ENCODE data around the gene DGKD.

Gene DGKD

DNA sequence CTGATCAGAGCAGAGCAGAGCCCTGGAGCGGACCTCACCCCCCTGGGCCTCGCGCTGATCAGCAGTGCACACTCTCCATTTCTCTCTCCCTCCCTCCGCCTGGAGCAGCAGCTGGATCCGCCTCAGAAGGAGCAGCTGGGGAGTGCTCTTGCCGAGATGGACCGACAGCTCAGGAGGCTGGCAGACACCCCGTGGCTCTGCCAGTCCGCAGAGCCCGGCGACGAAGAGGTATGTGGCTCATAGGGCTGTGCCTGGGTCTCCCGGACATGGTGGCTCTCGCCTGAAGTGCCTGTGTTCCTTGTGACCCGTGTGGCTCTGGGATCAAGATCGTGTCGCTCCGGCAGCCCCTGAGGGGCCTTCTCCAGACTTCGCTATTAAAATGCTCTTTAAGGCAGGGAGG, 109.8 kb downstream of the DGKD start:
- TF ChIP-seq, protein P1, sequence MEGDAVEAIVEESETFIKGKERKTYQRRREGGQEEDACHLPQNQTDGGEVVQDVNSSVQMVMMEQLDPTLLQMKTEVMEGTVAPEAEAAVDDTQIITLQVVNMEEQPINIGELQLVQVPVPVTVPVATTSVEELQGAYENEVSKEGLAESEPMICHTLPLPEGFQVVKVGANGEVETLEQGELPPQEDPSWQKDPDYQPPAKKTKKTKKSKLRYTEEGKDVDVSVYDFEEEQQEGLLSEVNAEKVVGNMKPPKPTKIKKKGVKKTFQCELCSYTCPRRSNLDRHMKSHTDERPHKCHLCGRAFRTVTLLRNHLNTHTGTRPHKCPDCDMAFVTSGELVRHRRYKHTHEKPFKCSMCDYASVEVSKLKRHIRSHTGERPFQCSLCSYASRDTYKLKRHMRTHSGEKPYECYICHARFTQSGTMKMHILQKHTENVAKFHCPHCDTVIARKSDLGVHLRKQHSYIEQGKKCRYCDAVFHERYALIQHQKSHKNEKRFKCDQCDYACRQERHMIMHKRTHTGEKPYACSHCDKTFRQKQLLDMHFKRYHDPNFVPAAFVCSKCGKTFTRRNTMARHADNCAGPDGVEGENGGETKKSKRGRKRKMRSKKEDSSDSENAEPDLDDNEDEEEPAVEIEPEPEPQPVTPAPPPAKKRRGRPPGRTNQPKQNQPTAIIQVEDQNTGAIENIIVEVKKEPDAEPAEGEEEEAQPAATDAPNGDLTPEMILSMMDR (IDR thresholded peaks at IDR 0.05), result no peak
- H3K27me3 ChIP-seq, result no peaks in the 10 kb centered on the region
- H3K36me3 ChIP-seq, result peaks cover 100% of the 10 kb centered on the region
- no peak overlapping the region for H3K27ac ChIP-seq
- H3K9me3 ChIP-seq, result no peaks in the 10 kb centered on the region
- no peaks in the 10 kb centered on the region for H3K4me1 ChIP-seq (ENCODE audit: control insufficient read depth in 1 of 2, insufficient read depth in 1 of 2, low read depth in 1 of 2, low read length in 1 of 2)
- H3K4me3 ChIP-seq (ENCODE audit: low read depth in 1 of 2, low read length in 1 of 2), result no peak overlapping the region

DNA sequence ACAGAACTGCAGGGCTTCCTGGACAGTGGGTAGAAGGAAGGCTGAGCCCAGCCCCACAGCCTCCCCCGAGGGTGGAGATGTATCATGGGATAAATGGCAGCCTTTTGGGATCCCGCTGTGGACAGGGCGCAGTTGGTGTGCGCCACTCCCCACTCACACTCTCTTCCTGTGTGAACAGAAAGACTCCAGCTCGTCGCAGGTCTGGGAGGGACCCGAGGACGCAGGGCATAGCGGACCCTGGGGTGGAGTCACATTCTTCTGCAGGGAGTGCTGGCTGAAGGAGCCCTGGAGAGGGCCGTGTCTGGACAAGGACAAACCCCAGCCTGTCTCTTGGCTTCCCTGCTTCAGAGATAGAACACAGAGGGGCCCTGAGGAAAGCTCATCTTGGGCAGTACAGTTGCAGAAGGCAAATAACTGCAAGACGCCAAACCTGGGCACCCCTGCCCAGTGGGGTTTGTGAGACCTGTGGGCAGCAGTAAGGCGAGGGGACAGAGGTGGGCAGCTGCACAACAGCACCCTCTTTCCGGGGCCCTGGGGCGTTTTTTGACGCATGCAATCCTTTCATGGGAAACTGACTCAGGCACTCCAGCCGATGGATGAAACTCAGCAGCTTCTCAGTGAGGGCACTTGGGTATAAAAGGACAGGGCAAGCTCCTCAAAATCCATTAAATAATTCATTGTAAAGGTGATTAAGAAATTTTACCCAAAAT, 110.4 kb downstream of the DGKD start:
- Histone ChIP-seq H3K4me1 (ENCODE audit: control insufficient read depth in 1 of 2, insufficient read depth in 1 of 2, low read depth in 1 of 2, low read length in 1 of 2) (no peaks in the 10 kb centered on the region), H3K36me3 (peaks cover 100% of the 10 kb centered on the region), H3K9me3 (no peaks in the 10 kb centered on the region), H3K4me3 (ENCODE audit: low read depth in 1 of 2, low read length in 1 of 2) (no peak overlapping the region), H3K27me3 (no peaks in the 10 kb centered on the region), H3K27ac (no peak overlapping the region)
- TF ChIP-seq, protein P1 (IDR thresholded peaks at IDR 0.05), result no peak

DNA sequence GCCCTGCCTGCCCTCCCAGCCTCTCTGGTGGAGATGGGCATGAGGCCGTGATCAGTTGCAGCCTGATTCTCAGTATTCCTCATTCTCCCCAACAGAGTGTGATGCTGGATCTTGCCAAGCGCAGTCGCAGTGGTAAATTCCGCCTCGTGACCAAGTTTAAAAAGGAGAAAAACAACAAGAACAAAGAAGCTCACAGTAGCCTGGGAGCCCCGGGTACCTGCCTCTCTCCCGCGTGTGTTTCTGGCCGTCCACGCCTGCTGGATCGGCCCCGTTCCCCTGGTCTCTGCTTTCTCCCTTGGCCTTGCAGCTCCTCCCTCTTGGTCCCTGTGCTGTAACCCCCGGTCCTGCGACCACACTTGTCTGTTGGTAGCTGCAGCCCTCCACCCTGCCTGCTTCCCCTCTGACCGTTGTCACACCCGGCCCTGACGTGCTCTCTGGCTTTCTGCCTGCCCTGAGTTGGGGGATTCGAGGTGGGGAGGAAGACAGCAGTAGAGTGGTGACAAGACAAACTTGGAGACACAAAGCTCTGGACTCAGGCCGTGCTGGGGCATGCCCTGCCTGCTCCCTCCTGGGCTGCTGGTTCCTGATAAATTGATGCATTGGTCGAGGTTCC, 112.8 kb downstream of the DGKD start:
- Histone ChIP-seq H3K4me1 (ENCODE audit: control insufficient read depth in 1 of 2, insufficient read depth in 1 of 2, low read depth in 1 of 2, low read length in 1 of 2) (no peaks in the 10 kb centered on the region), H3K9me3 (no peaks in the 10 kb centered on the region), H3K27ac (no peak overlapping the region), H3K36me3 (peaks cover 100% of the 10 kb centered on the region), H3K27me3 (no peaks in the 10 kb centered on the region), H3K4me3 (ENCODE audit: low read depth in 1 of 2, low read length in 1 of 2) (no peak overlapping the region)
- TF ChIP-seq, protein P1 (IDR thresholded peaks at IDR 0.05), result no peak

DNA sequence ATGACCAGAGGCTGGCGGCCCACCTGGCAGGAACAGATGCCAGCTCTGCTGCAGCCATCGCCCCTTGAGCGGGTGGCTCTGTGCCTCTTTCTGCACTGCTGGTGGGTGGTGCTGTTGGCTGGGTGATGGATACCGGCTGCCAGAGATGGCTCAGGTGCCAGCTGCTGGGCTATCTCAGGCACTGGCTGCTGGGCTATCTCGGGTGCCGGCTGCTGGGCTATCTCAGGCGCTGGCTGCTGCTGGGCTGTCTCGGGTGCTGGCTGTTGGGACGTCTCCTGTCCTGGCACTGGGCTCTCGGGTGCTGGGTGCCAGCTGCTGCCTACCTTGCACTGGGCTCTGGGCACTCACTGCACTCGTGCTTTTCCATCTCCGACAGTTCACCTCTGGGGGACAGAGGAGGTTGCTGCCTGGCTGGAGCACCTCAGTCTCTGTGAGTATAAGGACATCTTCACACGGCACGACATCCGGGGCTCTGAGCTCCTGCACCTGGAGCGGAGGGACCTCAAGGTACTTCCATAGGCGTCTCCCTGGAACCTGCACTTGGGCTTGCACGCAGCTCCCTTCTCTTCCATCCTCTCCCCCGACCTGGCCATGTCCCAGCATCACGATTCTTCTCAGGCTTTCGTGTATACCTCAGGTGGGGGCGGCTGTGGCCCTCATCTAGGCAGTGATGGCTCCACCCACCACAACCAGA, 113.9 kb downstream of the DGKD start:
- Histone ChIP-seq H3K9me3 (no peaks in the 10 kb centered on the region), H3K4me1 (ENCODE audit: control insufficient read depth in 1 of 2, insufficient read depth in 1 of 2, low read depth in 1 of 2, low read length in 1 of 2) (no peaks in the 10 kb centered on the region), H3K4me3 (ENCODE audit: low read depth in 1 of 2, low read length in 1 of 2) (no peak overlapping the region), H3K27ac (no peak overlapping the region), H3K36me3 (peaks cover 100% of the 10 kb centered on the region), H3K27me3 (no peaks in the 10 kb centered on the region)
- TF ChIP-seq, protein P1 (IDR thresholded peaks at IDR 0.05), result no peak

DNA sequence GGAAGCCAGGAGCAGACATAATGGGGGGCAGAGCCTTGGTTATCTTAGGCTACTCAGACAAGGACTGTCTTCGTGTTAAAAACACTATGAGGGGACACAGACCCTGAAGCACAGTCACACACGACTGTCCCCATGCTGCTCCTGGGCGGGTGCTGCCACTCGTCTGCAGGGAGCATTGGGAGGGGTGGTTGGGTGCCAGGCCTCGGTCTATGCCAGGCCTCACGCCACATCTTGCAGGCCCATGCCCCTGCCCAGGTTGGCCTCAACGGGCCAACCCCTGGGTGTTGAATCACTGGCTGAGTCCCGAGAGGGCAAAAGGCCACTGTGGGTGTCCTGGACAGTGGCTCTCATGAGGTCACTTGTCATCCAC, 114.4 kb downstream of the DGKD start:
- peaks cover 100% of the 10 kb centered on the region for H3K36me3 ChIP-seq
- H3K9me3 ChIP-seq, result no peaks in the 10 kb centered on the region
- H3K27ac ChIP-seq, result no peak overlapping the region
- no peaks in the 10 kb centered on the region for H3K4me1 ChIP-seq (ENCODE audit: control insufficient read depth in 1 of 2, insufficient read depth in 1 of 2, low read depth in 1 of 2, low read length in 1 of 2)
- no peaks in the 10 kb centered on the region for H3K27me3 ChIP-seq
- no peak overlapping the region for H3K4me3 ChIP-seq (ENCODE audit: low read depth in 1 of 2, low read length in 1 of 2)
- TF ChIP-seq, protein P1 (IDR thresholded peaks at IDR 0.05), result no peak
